Measurements from ENCODE around the gene CDHR2.

Gene CDHR2

GRCh38 chr5:176530393-176530982, 18.7 kb upstream of the CDHR2 start:
- DNase-seq: no peak

- no peak for DNase-seq
Observed at GRCh38 chr5:176530983-176531901, 17.9 kb upstream of the CDHR2 start.

GRCh38 chr5:176531902-176532493, 17.1 kb upstream of the CDHR2 start:
- no peak for DNase-seq

GRCh38 chr5:176532795-176533194, 16.3 kb upstream of the CDHR2 start:
- no peak for DNase-seq

- DNase-seq: no peak
Observed at GRCh38 chr5:176533390-176533789, 15.8 kb upstream of the CDHR2 start.

- peak; percentile 55 for DNase-seq
Observed at GRCh38 chr5:176533894-176534611, 15.1 kb upstream of the CDHR2 start.

GRCh38 chr5:176534640-176535039, 14.5 kb upstream of the CDHR2 start:
- no peak for DNase-seq

- peak; percentile 39 for DNase-seq
Observed at GRCh38 chr5:176535101-176535663, 14.0 kb upstream of the CDHR2 start.

GRCh38 chr5:176535664-176536131, 13.4 kb upstream of the CDHR2 start:
- no peak for DNase-seq

GRCh38 chr5:176536132-176536901, 12.8 kb upstream of the CDHR2 start:
- peak; percentile 84 for DNase-seq

- DNase-seq: peak; percentile 98
Observed at GRCh38 chr5:176536902-176537553, 12.1 kb upstream of the CDHR2 start, which contains the start of gene RNF44. TSS of gene RNF44 (minus strand) at chr5:176537402. CDS start at chr5:176532472, 4,930 bp downstream.

GRCh38 chr5:176537554-176538229, 11.4 kb upstream of the CDHR2 start:
- DNase-seq: peak; percentile 98

GRCh38 chr5:176538230-176538988, 10.7 kb upstream of the CDHR2 start:
- no peak for DNase-seq

GRCh38 chr5:176538989-176539384, 10.2 kb upstream of the CDHR2 start:
- DNase-seq: no peak

GRCh38 chr5:176540476-176540899, 8.7 kb upstream of the CDHR2 start:
- no peak for DNase-seq

- DNase-seq: no peak
Observed at GRCh38 chr5:176540956-176541337, 8.2 kb upstream of the CDHR2 start.

GRCh38 chr5:176541338-176542134, 7.6 kb upstream of the CDHR2 start:
- peak; percentile 63 for DNase-seq

GRCh38 chr5:176542135-176542595, 7.0 kb upstream of the CDHR2 start:
- peak; percentile 50 for DNase-seq
